ENCODE data around the gene ACSF3. TPM values are rescaled to one million over a fixed set of nuclear protein-coding genes. Genes with fewer than 3 reads are reported as not detected.

The ACSF3 gene
- total and polyA plus RNA-seq, 3 donors from 2014 or later: 30.3 to 70.1 (median 61.0) TPM

DNA sequence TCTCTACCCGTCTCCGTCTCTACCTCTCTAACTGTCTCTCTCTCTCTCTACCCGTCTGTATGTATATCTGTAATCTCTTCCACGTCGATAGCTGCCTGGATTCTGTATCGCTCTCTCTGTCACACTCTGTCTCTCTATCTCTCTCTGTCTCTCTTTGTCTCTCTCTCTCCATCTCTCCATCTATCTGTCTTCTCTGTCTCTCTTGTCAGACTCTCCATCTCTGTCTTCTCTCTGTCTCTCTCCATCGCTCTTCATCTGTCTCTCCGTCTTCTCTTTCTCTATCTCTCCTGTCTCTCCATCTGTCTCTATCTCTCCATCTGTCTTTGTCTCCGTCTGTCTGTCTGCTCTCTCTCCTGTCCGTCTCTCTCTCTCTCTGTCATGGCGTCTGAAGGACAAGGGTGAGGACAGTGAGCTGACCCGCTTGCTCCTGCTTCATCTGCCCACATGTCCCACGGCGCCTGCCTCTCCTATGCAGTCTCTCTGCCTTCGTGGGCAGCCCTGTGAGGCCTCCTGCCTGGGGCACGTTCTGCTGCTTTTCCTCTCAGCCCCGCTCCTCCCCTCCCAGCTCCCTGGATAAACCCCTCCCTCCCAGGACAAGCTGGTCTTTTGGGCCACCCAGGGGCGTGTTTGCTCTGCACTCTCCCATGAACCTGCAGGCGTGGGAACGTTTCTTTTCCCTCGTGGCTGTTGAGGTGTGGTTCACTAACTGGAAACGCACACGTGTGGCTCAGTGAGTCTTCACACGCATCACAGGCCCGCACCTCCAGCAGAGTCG is 18.9 kb downstream of the ACSF3 start:
- no peak for DNase-seq
- Histone ChIP-seq H3K9me3 (no peaks in the 10 kb centered on the region), H3K27ac (no peak overlapping the region), H3K27me3 (no peaks in the 10 kb centered on the region), H3K36me3 (ENCODE audit: low read depth, missing control alignments) (no peaks in the 10 kb centered on the region), H3K4me3 (no peak overlapping the region), H3K4me1 (no peaks in the 10 kb centered on the region)
- no peak for TF ChIP-seq POLR2A (IDR thresholded peaks at IDR 0.05)
- TF ChIP-seq, protein P1, sequence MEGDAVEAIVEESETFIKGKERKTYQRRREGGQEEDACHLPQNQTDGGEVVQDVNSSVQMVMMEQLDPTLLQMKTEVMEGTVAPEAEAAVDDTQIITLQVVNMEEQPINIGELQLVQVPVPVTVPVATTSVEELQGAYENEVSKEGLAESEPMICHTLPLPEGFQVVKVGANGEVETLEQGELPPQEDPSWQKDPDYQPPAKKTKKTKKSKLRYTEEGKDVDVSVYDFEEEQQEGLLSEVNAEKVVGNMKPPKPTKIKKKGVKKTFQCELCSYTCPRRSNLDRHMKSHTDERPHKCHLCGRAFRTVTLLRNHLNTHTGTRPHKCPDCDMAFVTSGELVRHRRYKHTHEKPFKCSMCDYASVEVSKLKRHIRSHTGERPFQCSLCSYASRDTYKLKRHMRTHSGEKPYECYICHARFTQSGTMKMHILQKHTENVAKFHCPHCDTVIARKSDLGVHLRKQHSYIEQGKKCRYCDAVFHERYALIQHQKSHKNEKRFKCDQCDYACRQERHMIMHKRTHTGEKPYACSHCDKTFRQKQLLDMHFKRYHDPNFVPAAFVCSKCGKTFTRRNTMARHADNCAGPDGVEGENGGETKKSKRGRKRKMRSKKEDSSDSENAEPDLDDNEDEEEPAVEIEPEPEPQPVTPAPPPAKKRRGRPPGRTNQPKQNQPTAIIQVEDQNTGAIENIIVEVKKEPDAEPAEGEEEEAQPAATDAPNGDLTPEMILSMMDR (IDR thresholded peaks at IDR 0.05): no peak
- WGBS, 2 donors: 92 to 93% methylated on average over 26 of the region's 26 CpGs
- intact Hi-C loops (cut with DNase I; ENCODE audit: low total_unique reads): no loop called here

DNA sequence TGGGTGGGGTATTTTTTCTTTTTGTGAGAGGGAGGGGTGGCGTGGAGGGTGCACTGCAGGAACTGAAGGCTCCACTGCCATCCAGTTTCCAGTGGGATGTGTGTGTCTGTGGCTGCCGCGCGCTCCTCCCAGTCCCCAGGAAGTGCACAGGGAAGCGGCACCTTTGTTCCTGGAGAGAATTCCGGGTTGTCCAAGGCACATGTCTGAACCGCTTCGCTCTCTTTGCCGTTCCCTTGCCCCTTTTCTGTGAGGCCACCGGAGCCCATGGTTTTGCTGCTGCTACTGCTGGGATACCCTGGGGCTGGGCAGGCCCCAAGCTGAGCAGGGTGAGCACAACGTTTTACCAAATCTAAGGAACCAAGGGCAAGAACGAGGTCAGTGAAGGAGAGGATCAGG is 19.5 kb downstream of the ACSF3 start:
- Histone ChIP-seq H3K27ac (no peak overlapping the region), H3K4me1 (peaks cover 2% of the 10 kb centered on the region), H3K9me3 (no peaks in the 10 kb centered on the region), H3K4me3 (no peak overlapping the region), H3K36me3 (ENCODE audit: low read depth, missing control alignments) (no peaks in the 10 kb centered on the region), H3K27me3 (no peaks in the 10 kb centered on the region)
- TF ChIP-seq, protein P1 (IDR thresholded peaks at IDR 0.05): no peak
- TF ChIP-seq POLR2A (IDR thresholded peaks at IDR 0.05): no peak
- intact Hi-C loops (cut with DNase I; ENCODE audit: low total_unique reads): no loop called here
- 90 to 93% methylated on average over 10 to 12 of the region's 12 CpGs for WGBS, 2 donors
- no peak for DNase-seq

DNA sequence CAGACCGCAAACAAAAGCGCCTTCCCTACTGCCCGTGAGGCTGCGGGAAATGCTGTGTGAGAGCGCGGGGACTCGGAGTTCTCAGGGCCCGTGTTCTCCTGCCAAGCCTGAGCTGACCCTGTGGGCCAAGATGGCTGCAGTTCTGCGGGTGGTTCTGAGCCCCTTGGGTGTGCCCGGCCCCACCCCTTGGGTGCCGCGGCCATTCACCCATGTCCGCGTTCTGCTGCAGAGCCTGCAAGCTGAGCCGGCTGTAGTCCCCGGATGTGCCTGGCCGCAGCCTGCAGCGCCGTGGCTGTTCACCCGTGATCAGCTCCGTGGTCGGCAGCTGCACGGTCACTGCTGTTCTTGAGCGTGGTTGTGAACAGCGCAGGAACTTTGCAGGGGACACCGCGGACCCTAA is 20.0 kb downstream of the ACSF3 start:
- no peaks in the 10 kb centered on the region for H3K27me3 ChIP-seq
- no peaks in the 10 kb centered on the region for H3K9me3 ChIP-seq
- WGBS, 2 donors: 94 to 98% methylated on average over 18 to 27 of the region's 27 CpGs
- intact Hi-C loops (cut with DNase I; ENCODE audit: low total_unique reads): no loop called here
- no peak overlapping the region for H3K27ac ChIP-seq
- TF ChIP-seq, protein P1 (IDR thresholded peaks at IDR 0.05): no peak
- TF ChIP-seq POLR2A (IDR thresholded peaks at IDR 0.05): no peak
- H3K4me1 ChIP-seq: peaks cover 6% of the 10 kb centered on the region
- DNase-seq: no peak
- no peak overlapping the region for H3K4me3 ChIP-seq
- no peaks in the 10 kb centered on the region for H3K36me3 ChIP-seq (ENCODE audit: low read depth, missing control alignments)

DNA sequence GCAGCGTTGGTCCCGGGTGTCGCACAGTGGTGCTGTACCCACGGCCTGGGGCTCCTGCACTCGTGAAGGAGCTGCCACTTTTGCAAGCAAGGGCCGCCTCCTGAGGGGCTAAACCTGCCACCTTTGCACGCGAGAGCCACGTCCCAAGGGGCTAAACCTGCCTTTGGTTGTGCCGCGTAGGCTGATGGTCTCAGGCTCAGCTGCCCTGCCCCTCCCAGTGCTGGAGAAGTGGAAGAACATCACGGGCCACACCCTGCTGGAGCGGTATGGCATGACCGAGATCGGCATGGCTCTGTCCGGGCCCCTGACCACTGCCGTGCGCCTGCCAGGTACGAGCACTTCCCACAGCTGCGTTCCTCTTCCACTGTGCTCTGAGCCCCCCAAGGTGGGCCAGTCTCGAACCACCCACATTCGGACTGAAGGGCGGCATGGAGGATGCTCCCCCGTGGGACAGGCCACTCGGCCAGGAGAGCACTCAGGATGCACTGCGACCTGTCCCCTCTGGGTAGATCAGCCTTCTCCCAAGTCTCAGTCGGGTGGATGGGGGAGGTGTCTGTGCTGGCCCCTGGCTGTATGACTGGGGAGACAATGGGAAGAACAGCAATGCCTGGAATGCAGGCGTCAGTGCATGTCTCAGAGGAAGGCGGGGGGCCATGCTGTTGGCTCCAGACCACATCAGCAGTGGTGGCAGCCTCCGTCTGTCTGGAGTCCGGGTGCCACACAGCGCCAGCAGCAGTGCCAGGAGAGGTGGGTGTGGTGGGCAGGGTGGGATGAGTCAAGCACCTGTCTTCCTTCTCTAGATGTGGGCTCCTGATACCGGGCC is 20.7 kb downstream of the ACSF3 start:
- H3K27me3 ChIP-seq: no peaks in the 10 kb centered on the region
- TF ChIP-seq, protein P1 (IDR thresholded peaks at IDR 0.05): no peak
- TF ChIP-seq POLR2A (IDR thresholded peaks at IDR 0.05): no peak
- H3K4me3 ChIP-seq: no peak overlapping the region
- 90% methylated on average over 21 to 33 of the region's 33 CpGs for WGBS, 2 donors
- H3K9me3 ChIP-seq: no peaks in the 10 kb centered on the region
- peaks cover 9% of the 10 kb centered on the region for H3K4me1 ChIP-seq
- intact Hi-C loops (cut with DNase I; ENCODE audit: low total_unique reads): no loop called here
- H3K36me3 ChIP-seq (ENCODE audit: low read depth, missing control alignments): no peaks in the 10 kb centered on the region
- DNase-seq: no peak
- H3K27ac ChIP-seq: no peak overlapping the region

All from testis (tissue), 3 donors.